Fibroblast of lung (primary cell): ENCODE data around the gene IL34.

Source experiments
- EZH2 ChIP-seq: IDR thresholded peaks from 2 replicates; pipeline ENCODE4 v1.5.1; 2012; ENCODE audit warnings: low read length, control low read depth, mild to moderate bottlenecking; ENCODE audit errors: missing control alignments
- TF ChIP-seq, protein P1 (sequence below), 2 donors: IDR thresholded peaks in 1 of 2; conservative IDR thresholded peaks in 1 of 2; 1 replicate in 1 of 2; 2 replicates in 1 of 2; pipeline ENCODE4 v1.5.1; 2011 to 2012; ENCODE audit warnings: low read length in 2 of 2, control low read depth in 1 of 2, inconsistent platforms in 1 of 2, low read depth in 1 of 2, mild to moderate bottlenecking in 1 of 2

DNA sequence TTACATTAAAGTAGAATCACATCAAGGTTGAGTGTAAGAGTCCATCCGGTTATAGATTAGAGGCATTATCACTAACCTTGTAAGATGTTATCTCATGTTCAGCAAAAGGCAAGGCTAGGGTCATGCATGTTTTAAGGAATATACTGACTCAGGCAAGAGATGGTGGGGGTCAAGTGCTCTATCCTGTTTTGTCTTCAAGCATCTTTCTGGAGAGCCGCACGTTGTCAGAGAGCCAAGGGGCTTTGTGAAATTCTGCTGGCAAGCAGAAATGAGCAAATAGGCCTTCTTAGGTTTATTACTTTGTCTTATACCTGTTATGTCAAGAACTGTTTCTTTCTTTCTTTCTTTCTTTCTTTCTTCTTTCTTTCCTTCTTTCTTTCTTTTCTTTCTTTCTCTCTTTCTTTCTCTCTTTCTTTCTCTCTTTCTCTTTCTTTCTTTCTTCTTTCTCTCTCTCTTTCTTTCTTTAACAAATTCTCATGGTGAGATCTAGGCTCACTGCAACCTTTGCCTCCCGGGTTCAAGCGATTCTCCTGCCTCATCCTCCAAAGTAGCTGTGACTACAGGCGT, 47.3 kb upstream of the IL34 start:
- TF ChIP-seq, protein P1, sequence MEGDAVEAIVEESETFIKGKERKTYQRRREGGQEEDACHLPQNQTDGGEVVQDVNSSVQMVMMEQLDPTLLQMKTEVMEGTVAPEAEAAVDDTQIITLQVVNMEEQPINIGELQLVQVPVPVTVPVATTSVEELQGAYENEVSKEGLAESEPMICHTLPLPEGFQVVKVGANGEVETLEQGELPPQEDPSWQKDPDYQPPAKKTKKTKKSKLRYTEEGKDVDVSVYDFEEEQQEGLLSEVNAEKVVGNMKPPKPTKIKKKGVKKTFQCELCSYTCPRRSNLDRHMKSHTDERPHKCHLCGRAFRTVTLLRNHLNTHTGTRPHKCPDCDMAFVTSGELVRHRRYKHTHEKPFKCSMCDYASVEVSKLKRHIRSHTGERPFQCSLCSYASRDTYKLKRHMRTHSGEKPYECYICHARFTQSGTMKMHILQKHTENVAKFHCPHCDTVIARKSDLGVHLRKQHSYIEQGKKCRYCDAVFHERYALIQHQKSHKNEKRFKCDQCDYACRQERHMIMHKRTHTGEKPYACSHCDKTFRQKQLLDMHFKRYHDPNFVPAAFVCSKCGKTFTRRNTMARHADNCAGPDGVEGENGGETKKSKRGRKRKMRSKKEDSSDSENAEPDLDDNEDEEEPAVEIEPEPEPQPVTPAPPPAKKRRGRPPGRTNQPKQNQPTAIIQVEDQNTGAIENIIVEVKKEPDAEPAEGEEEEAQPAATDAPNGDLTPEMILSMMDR (conservative IDR thresholded peaks at IDR 0.05 in 1 of 2, IDR thresholded peaks at IDR 0.05 in 1 of 2; ENCODE audit: low read depth in 1 of 2, low read length in 2 of 2): no peak
- no peak for TF ChIP-seq EZH2
